DMS79 (cell line): ENCODE measurements around the gene PTPRK.
A peak's percentile ranks its signal among the peaks of the same experiment; 100 is the strongest.

Source experiments
- DNase-seq: peaks from one replicate; lab custom pipeline; 2025; lab: John Stamatoyannopoulos, UW

Gene PTPRK

GRCh38 chr6:128131036-128131435 lies 389.4 kb downstream of the PTPRK start:
- DNase-seq: no peak

DNA sequence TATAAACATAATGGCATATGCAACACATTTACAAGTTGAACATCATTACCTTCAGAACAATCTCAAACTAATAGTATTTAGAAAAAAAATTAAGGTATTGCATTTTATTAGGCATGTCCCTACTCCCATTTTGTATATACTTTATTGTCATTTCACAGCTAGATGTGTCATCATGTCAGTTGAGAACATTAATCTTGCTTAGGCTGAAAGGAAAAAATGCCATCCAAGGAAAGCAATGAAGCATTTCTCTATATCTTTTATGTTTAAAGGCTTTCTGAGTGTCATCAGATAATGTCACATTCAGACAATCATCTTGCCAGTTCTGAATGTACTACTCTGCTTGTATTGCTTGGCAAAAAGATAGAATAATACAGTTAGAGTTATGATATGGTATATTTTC lies 390.7 kb downstream of the PTPRK start:
- DNase-seq: no peak

- DNase-seq: no peak
Observed at GRCh38 chr6:128127650-128128049, 392.7 kb downstream of the PTPRK start.

DNA sequence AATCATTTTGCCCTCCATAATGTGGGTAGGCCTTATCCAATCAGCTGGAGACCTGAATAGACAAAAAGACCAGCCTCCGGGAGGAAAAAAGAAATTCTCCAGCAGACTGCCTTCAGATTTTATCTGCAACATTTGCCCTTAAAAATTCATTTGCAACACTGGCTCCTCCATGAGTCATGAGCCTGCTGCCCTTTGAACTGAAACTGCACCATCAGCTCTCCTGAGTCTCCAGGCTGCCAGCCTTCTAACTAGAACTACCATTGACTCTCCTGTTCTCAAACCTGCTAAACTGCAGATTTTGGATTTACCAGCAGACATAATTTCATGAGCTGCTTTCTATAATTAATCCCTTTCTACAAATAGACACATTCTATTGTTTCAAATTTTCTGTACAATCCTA lies 395.7 kb downstream of the PTPRK start:
- DNase-seq: no peak

GRCh38 chr6:128121610-128122009 lies 398.8 kb downstream of the PTPRK start:
- no peak for DNase-seq

- DNase-seq: no peak
Observed at GRCh38 chr6:128121190-128121589, 399.2 kb downstream of the PTPRK start.

- no peak for DNase-seq
Observed at GRCh38 chr6:128118401-128118800, 402.0 kb downstream of the PTPRK start.

DNA sequence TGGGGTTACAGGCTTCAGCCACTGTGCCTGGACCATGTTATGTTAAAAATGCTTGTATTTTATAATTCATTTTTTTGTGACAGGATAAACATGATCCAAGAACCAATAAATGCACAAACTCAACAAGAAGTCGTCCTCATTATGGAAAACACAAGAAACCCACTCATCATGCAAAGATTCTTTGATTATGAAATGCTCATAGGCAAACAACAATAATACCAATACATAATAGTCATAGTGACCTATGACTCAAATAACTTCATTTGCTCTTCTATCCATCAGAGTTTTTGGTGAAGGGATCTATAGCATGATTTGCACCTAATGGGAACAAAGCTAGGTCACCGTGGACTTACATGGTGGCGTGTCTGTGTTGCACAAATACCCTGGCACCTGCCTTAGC lies 402.5 kb downstream of the PTPRK start:
- DNase-seq: no peak

DNA sequence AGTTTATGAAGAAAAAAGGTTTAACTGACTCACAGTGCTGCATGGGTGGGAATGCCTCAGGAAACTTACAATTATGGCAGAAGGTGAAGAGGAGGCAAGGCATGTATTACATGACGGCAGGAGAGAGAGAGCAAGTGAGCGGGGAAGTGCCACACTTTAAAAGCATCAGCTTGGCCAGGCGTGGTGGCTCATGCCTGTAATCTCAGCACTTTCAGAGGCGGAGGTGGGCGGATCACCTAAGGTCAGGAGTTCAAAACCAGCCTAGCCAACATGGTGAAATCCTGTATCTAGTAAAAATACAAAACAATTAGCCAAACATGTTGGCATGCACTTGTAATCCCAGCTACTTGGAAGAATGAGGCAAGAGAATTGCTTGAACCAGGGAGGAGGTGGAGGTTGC lies 406.2 kb downstream of the PTPRK start:
- DNase-seq: no peak

GRCh38 chr6:128112494-128112893 lies 407.9 kb downstream of the PTPRK start:
- no peak for DNase-seq

GRCh38 chr6:128111096-128111495 lies 409.3 kb downstream of the PTPRK start:
- no peak for DNase-seq

GRCh38 chr6:128107682-128108081 lies 412.7 kb downstream of the PTPRK start:
- DNase-seq: peak; percentile 27

DNA sequence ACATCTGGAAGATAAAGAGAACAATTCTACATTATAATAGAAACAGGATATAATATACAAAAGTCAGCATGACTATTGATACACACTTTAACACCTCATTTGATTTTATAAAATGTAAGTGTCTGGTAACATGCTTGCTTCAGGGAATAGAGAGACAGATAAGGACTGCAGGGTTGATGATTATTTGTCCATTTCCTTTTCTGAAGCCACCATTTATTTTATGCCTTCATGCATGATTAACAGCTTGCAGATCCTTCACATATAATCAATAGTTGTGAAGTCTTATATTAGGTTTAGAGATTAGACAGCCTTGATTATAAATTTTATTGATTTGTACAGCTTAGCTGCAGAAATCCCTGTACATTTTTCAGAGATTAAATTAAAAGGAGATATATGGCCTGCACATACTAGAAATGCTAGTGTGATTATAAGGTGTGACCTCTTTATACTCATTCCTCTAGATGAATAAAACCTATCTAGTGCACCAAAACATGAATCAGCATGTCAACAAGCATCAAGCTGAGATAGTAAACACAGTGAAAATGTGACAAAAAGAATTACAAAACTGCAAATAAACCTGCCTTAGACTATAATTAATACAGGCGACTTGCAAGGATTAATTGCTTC lies 420.7 kb downstream of the PTPRK start:
- DNase-seq: no peak

DNA sequence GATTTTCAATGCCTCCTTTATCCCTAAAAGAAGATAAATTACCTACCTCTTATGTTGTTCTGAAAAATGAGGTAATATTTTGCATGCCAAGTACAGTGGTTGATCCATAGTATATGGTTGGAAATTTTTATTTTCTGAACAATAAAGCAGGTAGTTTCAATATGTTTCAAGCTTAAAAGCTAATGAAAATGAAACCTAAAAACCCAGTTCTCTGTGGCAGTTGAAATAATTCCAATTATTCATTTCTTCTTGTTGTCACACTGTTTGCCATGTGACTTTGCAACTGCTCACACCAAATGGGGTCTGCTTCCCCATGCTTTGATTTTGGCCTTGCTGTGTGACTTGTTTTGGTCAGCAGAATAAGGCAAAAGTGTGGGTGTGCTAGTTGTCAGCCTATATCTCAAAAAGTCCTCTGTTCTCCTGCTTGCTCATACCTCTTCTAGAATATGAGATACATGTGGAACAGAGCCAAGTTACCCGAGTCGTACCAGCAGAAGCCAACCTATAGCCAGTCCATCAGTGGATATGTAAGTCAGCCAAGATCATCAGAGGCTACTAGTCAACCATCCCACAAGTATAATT lies 422.3 kb downstream of the PTPRK start:
- no peak for DNase-seq

- no peak for DNase-seq
Observed at GRCh38 chr6:128097009-128097408, 423.4 kb downstream of the PTPRK start.

- DNase-seq: no peak
Observed at GRCh38 chr6:128095362-128095761, 425.0 kb downstream of the PTPRK start.

GRCh38 chr6:128079021-128079420 lies 441.4 kb downstream of the PTPRK start:
- DNase-seq: no peak

GRCh38 chr6:128078276-128078675 lies 442.1 kb downstream of the PTPRK start:
- no peak for DNase-seq

DNA sequence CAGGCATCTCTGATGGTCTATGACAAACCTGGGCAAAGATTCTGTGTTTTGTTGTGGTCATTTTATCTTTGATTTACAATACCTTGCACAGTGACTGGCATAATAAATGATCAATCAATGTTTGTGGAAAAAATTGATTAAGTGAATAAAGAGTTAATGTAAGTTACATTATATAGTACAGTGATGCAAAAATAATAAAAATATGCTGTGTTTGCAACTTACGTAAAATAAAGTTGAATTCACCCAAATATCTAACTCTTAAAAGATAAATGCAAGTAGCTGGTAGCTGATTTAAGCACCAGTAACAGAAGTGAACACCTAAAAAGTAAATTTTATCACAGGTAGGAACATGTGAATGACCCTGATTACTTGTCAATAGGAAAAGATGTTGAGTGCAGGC lies 443.6 kb downstream of the PTPRK start:
- DNase-seq: no peak

DNA sequence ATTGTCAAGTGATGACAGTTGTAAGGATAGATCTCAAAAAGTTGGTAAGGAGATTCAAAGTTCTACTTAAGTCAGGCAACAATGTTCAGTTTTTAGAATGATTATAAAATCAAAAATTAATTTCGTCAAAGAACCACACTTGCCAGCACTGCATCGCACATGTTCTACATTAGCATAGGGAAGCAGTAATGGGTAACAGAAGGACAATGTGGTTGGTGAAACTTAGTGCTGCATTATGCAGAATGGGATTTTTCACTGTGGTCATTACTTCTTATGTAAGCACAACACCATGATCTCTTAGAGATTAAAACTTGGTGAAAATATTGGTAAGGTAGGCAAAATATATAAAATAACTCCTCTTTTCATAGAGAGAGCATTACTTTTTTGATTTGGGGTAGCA lies 445.8 kb downstream of the PTPRK start:
- DNase-seq: no peak

DNA sequence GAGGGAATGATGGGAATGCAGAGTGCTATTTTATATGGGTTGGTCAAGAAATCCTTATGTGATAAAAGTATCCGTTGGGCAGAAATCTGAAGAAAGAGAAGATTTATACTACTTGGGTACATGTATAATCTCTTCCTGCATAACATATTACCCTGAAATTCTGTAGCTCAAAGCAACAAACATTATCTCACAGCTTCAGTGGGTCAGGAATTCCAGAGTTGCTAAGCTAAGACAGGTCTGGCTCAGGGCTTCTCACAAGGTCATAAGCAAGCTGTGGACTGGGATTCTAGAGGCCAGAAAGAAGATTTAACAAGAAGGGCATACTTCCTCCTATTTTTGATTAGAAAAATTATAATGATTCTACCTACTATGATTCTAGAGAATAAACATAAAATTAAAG lies 447.0 kb downstream of the PTPRK start:
- no peak for DNase-seq

- no peak for DNase-seq
Observed at GRCh38 chr6:128071212-128071611, 449.2 kb downstream of the PTPRK start.

GRCh38 chr6:128070406-128070805 lies 450.0 kb downstream of the PTPRK start:
- DNase-seq: no peak

DNA sequence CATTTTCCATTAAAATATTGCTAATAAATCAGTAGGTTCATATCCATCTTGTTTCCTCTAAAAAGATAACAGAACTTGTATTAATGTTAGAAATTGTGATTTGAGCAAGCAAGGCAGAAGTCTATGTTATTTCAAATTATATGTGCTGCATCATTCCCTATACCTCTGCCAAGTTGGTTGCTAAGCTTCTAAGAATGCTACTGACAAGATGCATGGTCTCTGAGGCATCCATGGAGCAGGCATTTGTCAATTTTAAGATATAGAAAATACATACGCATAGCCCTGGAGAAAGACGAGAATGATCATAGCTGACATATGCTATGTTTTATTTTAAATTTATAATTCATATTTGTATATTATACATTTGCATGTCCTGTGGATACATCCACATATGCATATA lies 451.2 kb downstream of the PTPRK start:
- no peak for DNase-seq
